Colonic mucosa (tissue), 4 donors: Measurements from ENCODE around the gene RPGRIP1L. TPM values are rescaled to one million over a fixed set of nuclear protein-coding genes. Genes with fewer than 3 reads are reported as not detected.

Experiments
- DNase-seq: peaks from one replicate; pipeline ENCODE4 v3.0.0-alpha.2; 2020
- H3K27ac ChIP-seq: fragments of 200-600 bp; one replicate; pipeline ENCODE4 v1.8.0; 2021
- H3K27me3 ChIP-seq: fragments of 200-600 bp; one replicate; pipeline ENCODE4 v1.8.0; 2021
- H3K36me3 ChIP-seq: fragments of 200-600 bp; one replicate; pipeline ENCODE4 v1.8.0; 2021
- H3K4me1 ChIP-seq: fragments of 200-600 bp; one replicate; pipeline ENCODE4 v1.8.0; 2021; ENCODE audit warnings: mild to moderate bottlenecking
- H3K4me3 ChIP-seq: fragments of 200-600 bp; one replicate; pipeline ENCODE4 v1.8.0; 2021
- H3K9ac ChIP-seq, 2 donors: one replicate each; pipeline ENCODE4 v1.7.0; 2013; ENCODE audit warnings: control low read depth in 2 of 2, low read depth in 2 of 2, low read length in 2 of 2
- H3K9me3 ChIP-seq: fragments of 200-600 bp; one replicate; pipeline ENCODE4 v1.8.0; 2021
- CTCF ChIP-seq: fragments of 200-600 bp; IDR thresholded peaks from one replicate; pipeline ENCODE4 v1.8.0; 2022; ENCODE audit warnings: antibody characterized with exemption, mild to moderate bottlenecking
- intact Hi-C: fragments of 100-400 bp; cut with DNase I; formaldehyde crosslinking; loops from one replicate; pipeline ENCODE4 v1.14.1; 2022
- total RNA-seq, 2 donors: library from RNA; stranded (reverse); fragmentation: NEBNext Ultra II Directional in 1 of 2; extraction: Animal tissue kit (Norgen Biotek cat#: 25700) in 1 of 2; gene quantifications; one replicate each; pipeline ENCODE4 v1.2.1, GENCODE V29; 2021
- donor health status: healthy.
- donor health status: DM: no; HTN: no; CAD: no.
- donor health status: DM: no; HTN: no; CAD: no.

RPGRIP1L gene
- total RNA-seq, 2 donors from 2014 or later: 1.6 to 5.5 TPM

GRCh38 chr16:53601961-53602360, 101.7 kb downstream of the RPGRIP1L start:
- Histone ChIP-seq H3K9ac (no peak overlapping the region), H3K9me3 (no peaks in the 10 kb centered on the region), H3K36me3 (no peaks in the 10 kb centered on the region), H3K27me3 (no peaks in the 10 kb centered on the region), H3K4me1 (no peaks in the 10 kb centered on the region), H3K4me3 (no peak overlapping the region), H3K27ac (no peak overlapping the region)
- no peak for DNase-seq
- TF ChIP-seq CTCF: no peak
- intact Hi-C loops: no loop called here

- no peak overlapping the region for H3K4me3 ChIP-seq
- no peak for TF ChIP-seq CTCF
- H3K4me1 ChIP-seq: no peaks in the 10 kb centered on the region
- H3K9ac ChIP-seq: no peak overlapping the region
- no peaks in the 10 kb centered on the region for H3K36me3 ChIP-seq
- intact Hi-C loops: no loop called here
- DNase-seq: no peak
- H3K27me3 ChIP-seq: no peaks in the 10 kb centered on the region
- no peak overlapping the region for H3K27ac ChIP-seq
- no peaks in the 10 kb centered on the region for H3K9me3 ChIP-seq
Measured at GRCh38 chr16:53600616-53601015, 103.0 kb downstream of the RPGRIP1L start.

- H3K9ac ChIP-seq: no peak overlapping the region
- H3K27ac ChIP-seq: no peak overlapping the region
- H3K4me3 ChIP-seq: no peak overlapping the region
- no peak for TF ChIP-seq CTCF
- H3K4me1 ChIP-seq: no peaks in the 10 kb centered on the region
- no peaks in the 10 kb centered on the region for H3K36me3 ChIP-seq
- intact Hi-C loops: no loop called here
- H3K27me3 ChIP-seq: no peaks in the 10 kb centered on the region
- DNase-seq: no peak
- no peaks in the 10 kb centered on the region for H3K9me3 ChIP-seq
Measured at GRCh38 chr16:53600126-53600525, 103.5 kb downstream of the RPGRIP1L start.

- Histone ChIP-seq H3K27me3 (no peaks in the 10 kb centered on the region), H3K4me1 (no peaks in the 10 kb centered on the region), H3K9me3 (no peaks in the 10 kb centered on the region), H3K4me3 (no peak overlapping the region), H3K9ac (no peak overlapping the region), H3K27ac (no peak overlapping the region), H3K36me3 (no peaks in the 10 kb centered on the region)
- intact Hi-C loops: no loop called here
- DNase-seq: no peak
- no peak for TF ChIP-seq CTCF
Measured at GRCh38 chr16:53599548-53599947, 104.1 kb downstream of the RPGRIP1L start.

- Histone ChIP-seq H3K27ac (no peak overlapping the region), H3K4me3 (no peak overlapping the region), H3K36me3 (no peaks in the 10 kb centered on the region), H3K27me3 (no peaks in the 10 kb centered on the region), H3K9ac (no peak overlapping the region), H3K4me1 (no peaks in the 10 kb centered on the region), H3K9me3 (no peaks in the 10 kb centered on the region)
- intact Hi-C loops: no loop called here
- DNase-seq: no peak
- TF ChIP-seq CTCF: no peak
Measured at GRCh38 chr16:53598511-53599275, 105.0 kb downstream of the RPGRIP1L start.
